ENCODE data around the gene KIAA0825. TPM values are rescaled to one million over a fixed set of nuclear protein-coding genes. Genes with fewer than 3 reads are reported as not detected.

The KIAA0825 gene
- total RNA-seq, 1 experiment from 2014 or later, result 1.6 TPM

DNA sequence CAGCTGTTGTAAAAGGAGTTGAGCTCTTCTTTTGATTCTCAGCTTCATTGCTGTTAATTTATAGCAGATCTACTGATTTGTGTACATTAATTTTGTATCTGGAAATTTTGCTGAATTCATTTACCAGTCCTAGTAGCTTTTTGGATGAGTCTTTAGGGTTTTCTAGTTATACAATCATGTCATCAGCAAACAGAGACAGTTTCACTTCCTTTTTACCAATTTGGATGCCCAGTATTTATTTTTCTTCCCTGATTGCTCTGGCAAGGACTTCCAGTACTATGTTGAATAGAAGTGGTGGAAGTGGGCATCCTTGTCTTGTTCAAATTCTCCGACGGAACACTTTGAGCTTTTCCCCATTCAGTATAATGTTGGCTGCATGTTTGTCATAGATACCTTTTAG, 478.1 kb downstream of the KIAA0825 start:
- in situ Hi-C loops (cut with HindIII; ENCODE audit: low pct_unique_long_range_greater_than_20kb, low sequenced_read_pairs), result no loop called here
- TF ChIP-seq, protein P1, sequence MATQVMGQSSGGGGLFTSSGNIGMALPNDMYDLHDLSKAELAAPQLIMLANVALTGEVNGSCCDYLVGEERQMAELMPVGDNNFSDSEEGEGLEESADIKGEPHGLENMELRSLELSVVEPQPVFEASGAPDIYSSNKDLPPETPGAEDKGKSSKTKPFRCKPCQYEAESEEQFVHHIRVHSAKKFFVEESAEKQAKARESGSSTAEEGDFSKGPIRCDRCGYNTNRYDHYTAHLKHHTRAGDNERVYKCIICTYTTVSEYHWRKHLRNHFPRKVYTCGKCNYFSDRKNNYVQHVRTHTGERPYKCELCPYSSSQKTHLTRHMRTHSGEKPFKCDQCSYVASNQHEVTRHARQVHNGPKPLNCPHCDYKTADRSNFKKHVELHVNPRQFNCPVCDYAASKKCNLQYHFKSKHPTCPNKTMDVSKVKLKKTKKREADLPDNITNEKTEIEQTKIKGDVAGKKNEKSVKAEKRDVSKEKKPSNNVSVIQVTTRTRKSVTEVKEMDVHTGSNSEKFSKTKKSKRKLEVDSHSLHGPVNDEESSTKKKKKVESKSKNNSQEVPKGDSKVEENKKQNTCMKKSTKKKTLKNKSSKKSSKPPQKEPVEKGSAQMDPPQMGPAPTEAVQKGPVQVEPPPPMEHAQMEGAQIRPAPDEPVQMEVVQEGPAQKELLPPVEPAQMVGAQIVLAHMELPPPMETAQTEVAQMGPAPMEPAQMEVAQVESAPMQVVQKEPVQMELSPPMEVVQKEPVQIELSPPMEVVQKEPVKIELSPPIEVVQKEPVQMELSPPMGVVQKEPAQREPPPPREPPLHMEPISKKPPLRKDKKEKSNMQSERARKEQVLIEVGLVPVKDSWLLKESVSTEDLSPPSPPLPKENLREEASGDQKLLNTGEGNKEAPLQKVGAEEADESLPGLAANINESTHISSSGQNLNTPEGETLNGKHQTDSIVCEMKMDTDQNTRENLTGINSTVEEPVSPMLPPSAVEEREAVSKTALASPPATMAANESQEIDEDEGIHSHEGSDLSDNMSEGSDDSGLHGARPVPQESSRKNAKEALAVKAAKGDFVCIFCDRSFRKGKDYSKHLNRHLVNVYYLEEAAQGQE (IDR thresholded peaks at IDR 0.05; ENCODE audit: insufficient read depth in 1 of 2, low read depth in 2 of 2, low read length in 1 of 2), result no peak
- TF ChIP-seq SIN3A (IDR thresholded peaks at IDR 0.05; ENCODE audit: borderline replicate concordance, insufficient read depth, low read depth, low read length) (no peak), TCF7L2 (IDR thresholded peaks at IDR 0.05; ENCODE audit: low read depth, low read length) (no peak), POLR2AphosphoS5 (IDR thresholded peaks at IDR 0.05; ENCODE audit: low read depth, low read length) (no peak)
- TF ChIP-seq, protein P2, sequence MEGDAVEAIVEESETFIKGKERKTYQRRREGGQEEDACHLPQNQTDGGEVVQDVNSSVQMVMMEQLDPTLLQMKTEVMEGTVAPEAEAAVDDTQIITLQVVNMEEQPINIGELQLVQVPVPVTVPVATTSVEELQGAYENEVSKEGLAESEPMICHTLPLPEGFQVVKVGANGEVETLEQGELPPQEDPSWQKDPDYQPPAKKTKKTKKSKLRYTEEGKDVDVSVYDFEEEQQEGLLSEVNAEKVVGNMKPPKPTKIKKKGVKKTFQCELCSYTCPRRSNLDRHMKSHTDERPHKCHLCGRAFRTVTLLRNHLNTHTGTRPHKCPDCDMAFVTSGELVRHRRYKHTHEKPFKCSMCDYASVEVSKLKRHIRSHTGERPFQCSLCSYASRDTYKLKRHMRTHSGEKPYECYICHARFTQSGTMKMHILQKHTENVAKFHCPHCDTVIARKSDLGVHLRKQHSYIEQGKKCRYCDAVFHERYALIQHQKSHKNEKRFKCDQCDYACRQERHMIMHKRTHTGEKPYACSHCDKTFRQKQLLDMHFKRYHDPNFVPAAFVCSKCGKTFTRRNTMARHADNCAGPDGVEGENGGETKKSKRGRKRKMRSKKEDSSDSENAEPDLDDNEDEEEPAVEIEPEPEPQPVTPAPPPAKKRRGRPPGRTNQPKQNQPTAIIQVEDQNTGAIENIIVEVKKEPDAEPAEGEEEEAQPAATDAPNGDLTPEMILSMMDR (IDR thresholded peaks at IDR 0.05), result no peak
- intact Hi-C loops (cut with micrococcal nuclease; ENCODE audit: unreplicated experiment), result no loop called here
- BruUV-seq (replicated peaks), result no TSS peak
- CTCF ChIA-PET, result no interaction called here
- Histone ChIP-seq H3K27ac (ENCODE audit: low read length) (no peak overlapping the region), H3K9me3 (ENCODE audit: control insufficient read depth, insufficient read depth, low read depth, low read length) (no peaks in the 10 kb centered on the region), H3K27me3 (ENCODE audit: control insufficient read depth, insufficient read depth, low read length) (no peaks in the 10 kb centered on the region), H3K4me1 (ENCODE audit: control insufficient read depth, insufficient read depth, low read length) (no peaks in the 10 kb centered on the region), H3K36me3 (ENCODE audit: control insufficient read depth, insufficient read depth, low read length) (no peaks in the 10 kb centered on the region), H3K4me3 (ENCODE audit: low read depth in 2 of 2, low read length in 2 of 2) (no peak overlapping the region)
- ATAC-seq, result no peak
- POLR2A ChIA-PET, result no interaction called here
- DNase-seq (ENCODE audit: low read depth, low spot score), result no peak

DNA sequence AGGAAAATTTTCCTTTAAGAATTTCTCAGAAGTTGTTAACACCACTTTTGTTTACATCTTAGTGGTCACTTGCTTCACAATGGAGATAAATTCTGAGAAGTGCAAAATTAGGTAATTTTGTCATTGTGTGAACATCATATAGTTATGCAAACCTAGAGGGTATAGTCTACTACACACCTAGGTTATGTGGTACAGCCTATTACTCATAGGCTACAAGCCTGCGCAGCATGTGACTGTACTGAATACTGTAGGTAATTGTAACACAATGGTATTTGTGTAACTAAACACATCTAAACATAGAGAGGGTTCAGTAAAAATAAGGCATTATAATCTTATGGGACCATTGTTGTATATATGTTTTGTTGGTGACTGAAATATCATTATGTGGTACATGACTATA, 488.3 kb downstream of the KIAA0825 start:
- Histone ChIP-seq H3K9me3 (ENCODE audit: control insufficient read depth, insufficient read depth, low read depth, low read length) (peaks cover 3% of the 10 kb centered on the region; the same call in 1 of the 2 replicates), H3K27me3 (ENCODE audit: control insufficient read depth, insufficient read depth, low read length) (peaks cover 2% of the 10 kb centered on the region; the same call in 1 of the 2 replicates), H3K4me3 (ENCODE audit: low read depth in 2 of 2, low read length in 2 of 2) (no peak overlapping the region), H3K36me3 (ENCODE audit: control insufficient read depth, insufficient read depth, low read length) (no peaks in the 10 kb centered on the region), H3K27ac (ENCODE audit: low read length) (no peak overlapping the region), H3K4me1 (ENCODE audit: control insufficient read depth, insufficient read depth, low read length) (no peaks in the 10 kb centered on the region)
- TF ChIP-seq, protein P2 (IDR thresholded peaks at IDR 0.05), result no peak
- ChIA-PET POLR2A (no interaction called here), CTCF (no interaction called here)
- in situ Hi-C loops (cut with HindIII; ENCODE audit: low pct_unique_long_range_greater_than_20kb, low sequenced_read_pairs) (no loop called here), intact Hi-C loops (cut with micrococcal nuclease; ENCODE audit: unreplicated experiment) (no loop called here)
- ATAC-seq (no peak), DNase-seq (ENCODE audit: low read depth, low spot score) (no peak)
- no TSS peak for BruUV-seq (replicated peaks)

- BruUV-seq (replicated peaks), result no TSS peak
- ChIA-PET POLR2A (no interaction called here), CTCF (no interaction called here)
- H3K9me3 ChIP-seq (ENCODE audit: control insufficient read depth, insufficient read depth, low read depth, low read length), result peaks cover 4% of the 10 kb centered on the region; the same call in 1 of the 2 replicates
- no peak overlapping the region for H3K27ac ChIP-seq (ENCODE audit: low read length)
- TF ChIP-seq SIN3A (IDR thresholded peaks at IDR 0.05; ENCODE audit: borderline replicate concordance, insufficient read depth, low read depth, low read length), result no peak
- TF ChIP-seq, protein P1 (IDR thresholded peaks at IDR 0.05; ENCODE audit: insufficient read depth in 1 of 2, low read depth in 2 of 2, low read length in 1 of 2), result no peak
- no peak for TF ChIP-seq POLR2AphosphoS5 (IDR thresholded peaks at IDR 0.05; ENCODE audit: low read depth, low read length)
- no peak for TF ChIP-seq TCF7L2 (IDR thresholded peaks at IDR 0.05; ENCODE audit: low read depth, low read length)
- TF ChIP-seq, protein P2 (IDR thresholded peaks at IDR 0.05), result no peak
- DNase-seq (ENCODE audit: low read depth, low spot score) (no peak), ATAC-seq (no peak)
- peaks cover 2% of the 10 kb centered on the region; the same call in 1 of the 2 replicates for H3K27me3 ChIP-seq (ENCODE audit: control insufficient read depth, insufficient read depth, low read length)
- in situ Hi-C loops (cut with HindIII; ENCODE audit: low pct_unique_long_range_greater_than_20kb, low sequenced_read_pairs) (no loop called here), intact Hi-C loops (cut with micrococcal nuclease; ENCODE audit: unreplicated experiment) (no loop called here)
- no peak overlapping the region for H3K4me3 ChIP-seq (ENCODE audit: low read depth in 2 of 2, low read length in 2 of 2)
- H3K4me1 ChIP-seq (ENCODE audit: control insufficient read depth, insufficient read depth, low read length), result no peaks in the 10 kb centered on the region
- H3K36me3 ChIP-seq (ENCODE audit: control insufficient read depth, insufficient read depth, low read length), result no peaks in the 10 kb centered on the region
Observed at GRCh38 chr5:94125107-94125506, 493.3 kb downstream of the KIAA0825 start.

All from Panc1 (cell line).